Measurements from ENCODE around the gene MEGF6. TPM values are rescaled to one million over a fixed set of nuclear protein-coding genes. Genes with fewer than 3 reads are reported as not detected.

MEGF6 gene
- total RNA-seq, 4 donors from 2014 or later: 4.1 to 27.1 (median 11.4) TPM

GRCh38 chr1:3645666-3646355 lies 34.5 kb upstream of the MEGF6 start:
- in situ Hi-C loops (cut with MboI; ENCODE audit: low pct_ligation_motif_present in 1 of 4, low pct_unique_long_range_greater_than_20kb in 1 of 4, low sequenced_read_pairs in 3 of 4): no loop called here
- Histone ChIP-seq H3K9me3 (no peaks in the 10 kb centered on the region), H3K4me3 (no peak overlapping the region), H3K4me1 (peaks cover 11 to 21% (median 17%) of the 10 kb centered on the region in 4 donors), H3K27ac (no peak overlapping the region), H3K36me3 (peaks cover 0 to 15% (median 7%) of the 10 kb centered on the region in 4 donors), H3K27me3 (peaks cover 8% of the 10 kb centered on the region)
- 96 to 97% methylated on average over 11 to 27 of the region's 27 CpGs for WGBS, 2 donors (ENCODE audit: low coverage in 1 of 2)
- no peak for TF ChIP-seq POLR2AphosphoS5 (IDR thresholded peaks at IDR 0.05)
- intact Hi-C loops (cut with DNase I; ENCODE audit: low total_unique reads): no loop called here
- DNase-seq: no peak

- in situ Hi-C loops (cut with MboI; ENCODE audit: low pct_ligation_motif_present in 1 of 4, low pct_unique_long_range_greater_than_20kb in 1 of 4, low sequenced_read_pairs in 3 of 4): no loop called here
Measured at GRCh38 chr1:3645247-3645646, 33.9 kb upstream of the MEGF6 start.

GRCh38 chr1:3644273-3644672 lies 33.0 kb upstream of the MEGF6 start:
- no peak overlapping the region for H3K4me3 ChIP-seq
- peaks cover 0 to 21% (median 8%) of the 10 kb centered on the region in 4 donors for H3K36me3 ChIP-seq
- H3K27ac ChIP-seq: no peak overlapping the region
- in situ Hi-C loops (cut with MboI; ENCODE audit: low pct_ligation_motif_present in 1 of 4, low pct_unique_long_range_greater_than_20kb in 1 of 4, low sequenced_read_pairs in 3 of 4): no loop called here
- no peak for TF ChIP-seq POLR2AphosphoS5 (IDR thresholded peaks at IDR 0.05)
- TF ChIP-seq CTCF (IDR thresholded peaks at IDR 0.05): no peak
- TF ChIP-seq EP300 (IDR thresholded peaks at IDR 0.05; ENCODE audit: low read depth): no peak
- TF ChIP-seq POLR2A (IDR thresholded peaks at IDR 0.05): no peak
- 95% methylated on average over 13 of the region's 25 CpGs; no CpG with 5 or more reads in 1 of the 2 donors for WGBS, 2 donors (ENCODE audit: low coverage in 1 of 2)
- peaks cover 3 to 11% (median 8%) of the 10 kb centered on the region in 4 donors for H3K4me1 ChIP-seq
- no peaks in the 10 kb centered on the region for H3K27me3 ChIP-seq
- no peaks in the 10 kb centered on the region for H3K9me3 ChIP-seq
- intact Hi-C loops (cut with DNase I; ENCODE audit: low total_unique reads): no loop called here
- no peak for DNase-seq

More at GRCh38 chr1:3645247-3645646, 33.9 kb upstream of the MEGF6 start:
- Histone ChIP-seq H3K27ac (no peak overlapping the region), H3K4me1 (peaks cover 5 to 15% (median 11%) of the 10 kb centered on the region in 4 donors), H3K4me3 (no peak overlapping the region), H3K27me3 (peaks cover 2% of the 10 kb centered on the region), H3K36me3 (peaks cover 0 to 15% (median 7%) of the 10 kb centered on the region in 4 donors), H3K9me3 (no peaks in the 10 kb centered on the region)
- intact Hi-C loops (cut with DNase I; ENCODE audit: low total_unique reads): no loop called here
- no peak for DNase-seq
- WGBS, 2 donors (ENCODE audit: low coverage in 1 of 2): 96 to 99% methylated on average over 12 to 22 of the region's 43 CpGs
- no peak for TF ChIP-seq POLR2A (IDR thresholded peaks at IDR 0.05)
- TF ChIP-seq EP300 (IDR thresholded peaks at IDR 0.05; ENCODE audit: low read depth): no peak
- TF ChIP-seq POLR2AphosphoS5 (IDR thresholded peaks at IDR 0.05): no peak
- no peak for TF ChIP-seq CTCF (IDR thresholded peaks at IDR 0.05)

GRCh38 chr1:3642919-3643675 lies 31.8 kb upstream of the MEGF6 start:
- WGBS, 2 donors (ENCODE audit: low coverage in 1 of 2): 94 to 100% methylated on average over 1 to 36 of the region's 43 CpGs
- intact Hi-C loops (cut with DNase I; ENCODE audit: low total_unique reads): no loop called here
- H3K4me3 ChIP-seq: no peak overlapping the region
- no peaks in the 10 kb centered on the region for H3K27me3 ChIP-seq
- in situ Hi-C loops (cut with MboI; ENCODE audit: low pct_ligation_motif_present in 1 of 4, low pct_unique_long_range_greater_than_20kb in 1 of 4, low sequenced_read_pairs in 3 of 4): no loop called here
- H3K4me1 ChIP-seq: no peaks in the 10 kb centered on the region
- no peak for DNase-seq
- no peaks in the 10 kb centered on the region for H3K9me3 ChIP-seq
- no peak overlapping the region for H3K27ac ChIP-seq
- no peak for TF ChIP-seq POLR2A (IDR thresholded peaks at IDR 0.05)
- TF ChIP-seq POLR2AphosphoS5 (IDR thresholded peaks at IDR 0.05): no peak
- no peak for TF ChIP-seq EP300 (IDR thresholded peaks at IDR 0.05; ENCODE audit: low read depth)
- no peak for TF ChIP-seq CTCF (IDR thresholded peaks at IDR 0.05)
- peaks cover 0 to 26% (median 11%) of the 10 kb centered on the region in 4 donors for H3K36me3 ChIP-seq
